Endothelial cell of umbilical vein (primary cell): ENCODE data around the gene RGS10. TPM values are rescaled to one million over a fixed set of nuclear protein-coding genes. Genes with fewer than 3 reads are reported as not detected.
A peak's percentile ranks its signal among the peaks of the same experiment; 100 is the strongest.

ENCODE experiments used
- BruUV-seq: library from RNA; stranded (reverse); fragments of 400-500 nt; replicated peaks from 2 replicates; lab custom pipeline; 2021; lab: Mats Ljungman, UMichigan
- CTCF ChIA-PET: fragments of 300-600, 350-600 bp; sonication (Branson Sonifier 250); formaldehyde crosslinking; loops from one replicate; lab custom pipeline; 2021; ENCODE audit warnings: antibody characterized with exemption, inconsistent platforms; lab: Charles Lee
- POLR2A ChIA-PET: fragments of 300-600, 350-600 bp; sonication (Branson Sonifier 250); formaldehyde crosslinking; loops from one replicate; lab custom pipeline; 2021; ENCODE audit warnings: antibody characterized with exemption, inconsistent platforms; lab: Charles Lee
- DNase-seq: peaks from one replicate; pipeline ENCODE4 v3.0.0-alpha.2; 2011; ENCODE audit warnings: low read depth, low spot score
- FAIRE-seq: peaks from 2 replicates; lab custom pipeline; 2011; peaks lifted over from hg19 to GRCh38; lab: Jason Lieb, UNC
- H2AFZ ChIP-seq: 2 replicates; pipeline ENCODE4 v1.6.0; 2012; ENCODE audit warnings: low read depth, low read length, control low read depth, inconsistent platforms
- H3K27ac ChIP-seq: 2 replicates; pipeline ENCODE4 v1.5.1; 2011; ENCODE audit warnings: low read depth, mild to moderate bottlenecking, control low read depth, low read length, moderate library complexity; ENCODE audit not compliant: insufficient read depth
- H3K27me3 ChIP-seq, 2 experiments: 2 replicates each; pipeline versions ENCODE4 v1.6.0 to v1.6.1; 2011; ENCODE audit warnings: low read length in 2 of 2, mixed read lengths in 1 of 2; ENCODE audit not compliant: control insufficient read depth in 2 of 2, insufficient read depth in 2 of 2
- H3K36me3 ChIP-seq, 2 experiments: 2 replicates in 1 of 2; 3 replicates in 1 of 2; pipeline ENCODE4 v1.5.1; 2011; ENCODE audit warnings: low read length in 2 of 2, mild to moderate bottlenecking in 1 of 2, moderate library complexity in 1 of 2; ENCODE audit not compliant: control insufficient read depth in 2 of 2, insufficient read depth in 2 of 2; ENCODE audit errors: extremely low read depth in 1 of 2
- H3K4me1 ChIP-seq: 3 replicates; pipeline ENCODE4 v1.5.1; 2011; ENCODE audit warnings: mild to moderate bottlenecking, low read length; ENCODE audit not compliant: control insufficient read depth, insufficient read depth; ENCODE audit errors: extremely low read depth
- H3K4me2 ChIP-seq: 2 replicates; pipeline ENCODE4 v1.6.1; 2011; ENCODE audit warnings: low read length, control low read depth, mixed read lengths; ENCODE audit not compliant: insufficient read depth
- H3K4me3 ChIP-seq, 3 experiments: fragments of 200-600 bp in 1 of 3; sonication (generic), shearing (Covaris generic) in 1 of 3; replicated peaks in 1 of 3; 2 replicates each; pipeline ENCODE4 v1.5.1; 2011 to 2016; ENCODE audit warnings: control low read depth in 3 of 3, low read length in 3 of 3, mild to moderate bottlenecking in 2 of 3, inconsistent platforms in 1 of 3, low read depth in 1 of 3, moderate library complexity in 1 of 3; ENCODE audit not compliant: insufficient read depth in 1 of 3
- H3K79me2 ChIP-seq: 2 replicates; pipeline ENCODE4 v1.6.0; 2012; ENCODE audit warnings: low read length, inconsistent platforms; ENCODE audit not compliant: control insufficient read depth, insufficient read depth
- H3K9ac ChIP-seq: replicated peaks from 2 replicates; pipeline ENCODE3; 2011; ENCODE audit warnings: low read length, control low read depth; ENCODE audit not compliant: insufficient read depth; ENCODE audit errors: extremely low read depth
- H3K9me1 ChIP-seq: replicated peaks from 3 replicates; pipeline ENCODE4 v1.6.0; 2011; ENCODE audit warnings: mild to moderate bottlenecking, low read length; ENCODE audit not compliant: control insufficient read depth, insufficient read depth; ENCODE audit errors: extremely low read depth
- H3K9me3 ChIP-seq: replicated peaks from 2 replicates; pipeline ENCODE4 v1.5.1; 2012; ENCODE audit warnings: low read length, inconsistent platforms; ENCODE audit not compliant: control insufficient read depth, insufficient read depth
- H4K20me1 ChIP-seq: replicated peaks from 2 replicates; pipeline ENCODE3; 2011; ENCODE audit warnings: mild to moderate bottlenecking, low read length; ENCODE audit not compliant: control insufficient read depth, insufficient read depth; ENCODE audit errors: extremely low read depth
- CTCF ChIP-seq, 2 donors: IDR thresholded peaks; 1 replicate in 1 of 2; 2 replicates in 1 of 2; pipeline ENCODE4 v1.5.1; 2011; ENCODE audit warnings: low read length in 2 of 2, mild to moderate bottlenecking in 2 of 2, moderate library complexity in 2 of 2, control low read depth in 1 of 2, inconsistent platforms in 1 of 2, low read depth in 1 of 2; ENCODE audit not compliant: insufficient read depth in 1 of 2; ENCODE audit errors: extremely low read depth in 1 of 2
- FOS ChIP-seq: IDR thresholded peaks from 2 replicates; pipeline ENCODE4 v1.6.1; 2011; ENCODE audit warnings: mild to moderate bottlenecking, low read length, moderate library complexity, borderline replicate concordance; ENCODE audit not compliant: insufficient read depth
- GATA2 ChIP-seq: IDR thresholded peaks from 2 replicates; pipeline ENCODE4 v1.7.0; 2011; ENCODE audit warnings: low read depth, mild to moderate bottlenecking, moderate library complexity, mixed read lengths, low read length; ENCODE audit not compliant: insufficient read length, insufficient read depth
- JUN ChIP-seq: IDR thresholded peaks from 2 replicates; pipeline ENCODE4 v1.6.1; 2011; ENCODE audit warnings: borderline replicate concordance, low read depth; ENCODE audit not compliant: insufficient read length, insufficient read depth
- MAX ChIP-seq: IDR thresholded peaks from 2 replicates; pipeline ENCODE4 v1.6.1; 2011; ENCODE audit not compliant: insufficient read depth, insufficient read length
- POLR2A ChIP-seq: IDR thresholded peaks from 2 replicates; pipeline ENCODE4 v1.6.1; 2012; ENCODE audit warnings: low read depth, mild to moderate bottlenecking, control low read depth, low read length
- POLR2AphosphoS5 ChIP-seq: IDR thresholded peaks from 2 replicates; pipeline ENCODE4 v1.6.1; 2012; ENCODE audit warnings: low read depth, mild to moderate bottlenecking, control low read depth, low read length, moderate library complexity; ENCODE audit not compliant: insufficient read depth
- dilution Hi-C: fragments of 300-500 bp; cut with MboI; formaldehyde crosslinking; loops from one replicate; pipeline ENCODE4 v1.15.0; 2019; ENCODE audit warnings: low sequenced_read_pairs; ENCODE audit not compliant: extremely low pct_ligation_motif_present
- intact Hi-C: fragments of 100-400 bp; cut with micrococcal nuclease; formaldehyde crosslinking; loops from one replicate; pipeline ENCODE4 v1.10.0; 2022
- polyA plus RNA-seq, 4 experiments: library from polyadenylated mRNA; depleted of rRNA in 3 of 4; stranded (reverse) in 3 of 4; unstranded in 1 of 4; fragments of >200 nt; gene quantifications; 2 replicates each; pipeline versions ENCODE4 v1.2.1 to v1.2.3, GENCODE V29; 2011 to 2012; ENCODE audit warnings: missing spikeins in 1 of 4
- total RNA-seq: library from RNA; stranded (reverse); gene quantifications from 2 replicates; pipeline ENCODE4 v1.2.3, GENCODE V29; 2021

RGS10 gene
- total and polyA plus RNA-seq, 2 donors (not counting 3 experiments of a cell fraction or from before 2014, with no cell fraction given), result 7.8 to 22.4 TPM

DNA sequence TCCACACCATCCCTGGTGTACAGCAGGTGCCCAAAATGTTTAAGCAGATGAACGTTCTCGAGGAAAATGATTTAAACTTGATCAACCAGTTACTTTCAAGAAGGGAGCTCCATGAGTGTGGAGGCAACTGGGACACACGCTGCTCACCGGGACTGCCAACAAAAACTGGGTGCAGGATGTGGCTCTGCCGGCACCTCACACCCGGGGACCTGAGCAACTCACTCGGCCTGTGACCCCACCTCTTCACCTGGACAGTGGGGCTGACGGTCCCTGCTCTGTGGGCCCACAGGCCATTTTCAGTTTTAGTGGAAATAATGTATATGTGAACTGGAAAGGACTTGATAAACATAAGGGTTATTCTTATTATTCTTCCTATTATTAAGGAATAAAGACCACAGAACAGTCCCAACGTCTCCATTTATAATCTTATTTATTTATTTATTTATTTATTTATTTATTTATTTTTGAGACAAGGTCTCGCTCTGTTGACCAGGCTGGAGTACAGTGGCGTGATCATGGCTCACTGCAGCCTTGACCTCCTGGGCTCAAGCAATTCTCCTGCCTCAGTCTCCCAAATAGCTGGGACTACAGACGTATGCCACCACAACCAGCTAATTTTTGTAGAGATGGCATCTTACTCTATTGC lies 60.6 kb downstream of the RGS10 start:
- H3K27me3 ChIP-seq, result peaks cover 17 to 28% of the 10 kb centered on the region in 2 experiments
- no peaks in the 10 kb centered on the region for H4K20me1 ChIP-seq
- no peaks in the 10 kb centered on the region for H3K9me1 ChIP-seq
- H3K9me3 ChIP-seq, result no peaks in the 10 kb centered on the region
- dilution Hi-C loops (no loop called here), intact Hi-C loops (no loop called here)
- no TSS peak for BruUV-seq
- no peak overlapping the region for H3K4me2 ChIP-seq
- POLR2A ChIA-PET, result no interaction called here
- H3K36me3 ChIP-seq, result no peaks in the 10 kb centered on the region
- H3K79me2 ChIP-seq, result no peaks in the 10 kb centered on the region
- CTCF ChIA-PET, result interaction anchor here (1.0 to 4.7 kb wide), 4 partner anchors 7 to 282 kb away, joined by 4 to 30 read pairs (median 6); no protein-coding TSS in a partner anchor
- TF ChIP-seq POLR2A (no peak), GATA2 (no peak)
- H3K27ac ChIP-seq, result no peak overlapping the region
- no peaks in the 10 kb centered on the region for H3K4me1 ChIP-seq
- DNase-seq, result no peak
- no peak overlapping the region for H3K9ac ChIP-seq
- no peak overlapping the region for H2AFZ ChIP-seq
- no peak for FAIRE-seq
- H3K4me3 ChIP-seq, result no peak overlapping the region

DNA sequence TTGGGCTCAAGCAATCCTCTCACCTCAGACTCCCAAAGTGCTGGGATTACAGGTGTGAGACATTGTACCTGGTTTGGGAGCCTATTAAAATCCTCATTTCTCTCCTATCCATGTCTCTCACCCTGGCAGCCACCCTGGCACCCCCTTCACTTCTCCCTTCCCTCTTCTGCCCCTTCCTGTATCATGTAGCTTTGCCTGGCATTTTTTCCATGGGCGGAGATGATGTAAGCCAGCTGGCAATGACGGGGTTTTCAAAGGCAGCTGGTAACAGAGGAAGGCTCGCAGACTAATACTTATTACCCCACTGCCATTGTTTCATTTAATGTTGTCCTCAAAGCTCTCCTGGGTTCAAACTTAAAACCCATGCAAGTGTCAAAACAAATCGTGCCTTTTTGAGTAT lies 61.9 kb downstream of the RGS10 start:
- Histone ChIP-seq H3K27me3 (peaks cover 24 to 30% of the 10 kb centered on the region in 2 experiments), H4K20me1 (no peaks in the 10 kb centered on the region), H3K36me3 (no peaks in the 10 kb centered on the region), H2AFZ (no peak overlapping the region), H3K9ac (no peak overlapping the region), H3K9me1 (no peaks in the 10 kb centered on the region), H3K4me1 (no peaks in the 10 kb centered on the region), H3K4me3 (no peak overlapping the region), H3K4me2 (no peak overlapping the region), H3K9me3 (no peaks in the 10 kb centered on the region), H3K27ac (no peak overlapping the region), H3K79me2 (no peaks in the 10 kb centered on the region)
- POLR2A ChIA-PET, result interaction anchor here (0.6 to 0.7 kb wide), 2 partner anchors 9 to 312 kb away, joined by 3 to 5 read pairs; no protein-coding TSS in a partner anchor
- BruUV-seq, result no TSS peak
- peak; percentile 35 for FAIRE-seq
- CTCF ChIA-PET, result interaction anchor here (0.9 to 4.7 kb wide), 5 partner anchors 9 to 274 kb away, joined by 4 to 30 read pairs (median 5); no protein-coding TSS in a partner anchor
- dilution Hi-C loops, result no loop called here
- intact Hi-C loops, result no loop called here
- peak; percentile 43 for DNase-seq
- TF ChIP-seq MAX, result no peak
- no peak for TF ChIP-seq CTCF (IDR thresholded peaks at IDR 0.05; ENCODE audit: extremely low read depth in 1 of 2, insufficient read depth in 1 of 2, low read depth in 1 of 2, low read length in 2 of 2)
- no peak for TF ChIP-seq GATA2
- no peak for TF ChIP-seq POLR2A
- no peak for TF ChIP-seq POLR2AphosphoS5
- no peak for TF ChIP-seq FOS
- TF ChIP-seq JUN, result no peak
